GM10847 (cell line): ENCODE data around the gene PRCC.
A peak's percentile ranks its signal among the peaks of the same experiment; 100 is the strongest.

ENCODE experiments used
- POLR2A ChIP-seq: IDR thresholded peaks from 2 replicates; pipeline ENCODE4 v1.6.1; 2011; ENCODE audit not compliant: insufficient read length; ENCODE audit errors: extremely low read depth

PRCC gene

GRCh38 chr1:156750711-156751450 lies 16.5 kb upstream of the PRCC start:
- TF ChIP-seq POLR2A, result no peak

GRCh38 chr1:156751451-156751756 lies 15.9 kb upstream of the PRCC start, which contains the start of gene HDGF:
TSS of gene HDGF (minus strand) at chr1:156751675. CDS start at chr1:156751429, 246 bp downstream.
- peak; percentile 16 for TF ChIP-seq POLR2A

- TF ChIP-seq POLR2A, result peak; percentile 48
Measured at GRCh38 chr1:156751757-156752481, 15.4 kb upstream of the PRCC start.

GRCh38 chr1:156752843-156753482 lies 14.4 kb upstream of the PRCC start:
- no peak for TF ChIP-seq POLR2A

- no peak for TF ChIP-seq POLR2A
Measured at GRCh38 chr1:156754219-156754618, 13.1 kb upstream of the PRCC start.

GRCh38 chr1:156755527-156755950 lies 11.8 kb upstream of the PRCC start:
- no peak for TF ChIP-seq POLR2A

- TF ChIP-seq POLR2A, result no peak
Measured at GRCh38 chr1:156756355-156756754, 11.0 kb upstream of the PRCC start.

- TF ChIP-seq POLR2A, result no peak
Measured at GRCh38 chr1:156760092-156760795, 7.1 kb upstream of the PRCC start.

- no peak for TF ChIP-seq POLR2A
Measured at GRCh38 chr1:156760796-156761104, 6.6 kb upstream of the PRCC start.

- TF ChIP-seq POLR2A, result no peak
Measured at GRCh38 chr1:156765666-156766065, 1.7 kb upstream of the PRCC start.

GRCh38 chr1:156766298-156767100 lies 836 bp upstream of the PRCC start:
- TF ChIP-seq POLR2A, result peak; percentile 27

- no peak for TF ChIP-seq POLR2A
Measured at GRCh38 chr1:156767879-156768604, 707 bp downstream of the PRCC start.

GRCh38 chr1:156768610-156769295 lies 1.4 kb downstream of the PRCC start:
- TF ChIP-seq POLR2A, result no peak

GRCh38 chr1:156772222-156772621 lies 4.9 kb downstream of the PRCC start:
- TF ChIP-seq POLR2A, result no peak
